GM18499 (cell line): ENCODE data around the gene RIPOR2.
"Not testable (repeated sequence)": the region's sequence is repeated elsewhere in the genome, so short reads cannot be mapped to it uniquely, and the experiment has no call there.

Source experiments
- ATAC-seq: cut with Tn5 transposase; IDR thresholded peaks from one replicate; pipeline ENCODE4 v1.9.1; 2021; ENCODE audit warnings: moderate number of reproducible peaks; ENCODE audit not compliant: insufficient read depth, unreplicated experiment

RIPOR2 gene

DNA sequence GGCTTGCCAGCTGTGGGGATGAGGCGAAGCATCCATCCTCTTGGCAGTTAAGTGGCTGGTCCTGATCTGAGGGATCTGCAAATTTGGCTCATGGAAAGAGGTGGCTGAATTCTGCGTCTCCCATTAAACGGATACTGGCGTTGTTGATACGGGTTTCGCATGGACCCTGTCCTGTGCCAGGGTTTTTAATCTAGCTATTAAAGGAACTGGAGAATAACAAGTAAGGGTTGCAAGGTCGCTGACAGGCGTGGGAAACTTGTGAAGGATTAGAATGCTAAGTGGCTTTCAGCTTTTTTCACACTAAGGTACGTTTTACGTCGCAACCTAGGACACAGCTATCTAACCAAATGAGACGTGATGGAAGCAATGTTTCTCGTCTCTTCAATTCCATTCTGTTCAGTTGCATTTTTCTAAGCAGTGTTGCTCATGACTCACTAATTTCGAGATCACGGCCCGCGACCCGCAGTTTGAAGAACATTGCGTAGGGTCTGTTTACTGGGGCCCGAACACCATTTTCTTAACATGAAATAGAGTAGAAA lies 160.2 kb downstream of the RIPOR2 start:
- peak; percentile 7 for ATAC-seq

GRCh38 chr6:24774696-24775519 lies 160.9 kb downstream of the RIPOR2 start, which contains the start of gene GMNN:
Gene GMNN, plus strand, starts transcription at chr6:24774937. Its CDS starts 2,310 bp downstream, at chr6:24777247.
- peak; percentile 75 for ATAC-seq

DNA sequence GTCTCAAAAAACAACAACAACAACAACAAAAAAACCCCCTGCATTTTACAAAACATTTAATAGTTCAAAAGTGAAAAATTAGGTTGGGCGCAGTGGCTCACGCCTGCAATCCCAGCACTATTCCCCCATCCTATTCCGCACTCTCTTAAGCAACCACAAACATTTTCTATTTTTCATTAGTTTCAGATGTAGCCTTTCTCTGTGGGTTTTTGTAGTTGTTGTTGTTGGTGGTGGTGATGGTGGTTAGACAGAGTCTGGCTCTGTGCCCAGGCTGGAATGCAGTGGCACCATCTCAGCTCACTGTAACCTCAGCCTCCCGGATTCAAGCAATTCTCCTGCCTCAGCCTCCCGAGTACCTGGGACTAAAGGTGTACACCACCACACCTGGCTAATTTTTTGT lies 167.4 kb downstream of the RIPOR2 start:
- no peak for ATAC-seq

DNA sequence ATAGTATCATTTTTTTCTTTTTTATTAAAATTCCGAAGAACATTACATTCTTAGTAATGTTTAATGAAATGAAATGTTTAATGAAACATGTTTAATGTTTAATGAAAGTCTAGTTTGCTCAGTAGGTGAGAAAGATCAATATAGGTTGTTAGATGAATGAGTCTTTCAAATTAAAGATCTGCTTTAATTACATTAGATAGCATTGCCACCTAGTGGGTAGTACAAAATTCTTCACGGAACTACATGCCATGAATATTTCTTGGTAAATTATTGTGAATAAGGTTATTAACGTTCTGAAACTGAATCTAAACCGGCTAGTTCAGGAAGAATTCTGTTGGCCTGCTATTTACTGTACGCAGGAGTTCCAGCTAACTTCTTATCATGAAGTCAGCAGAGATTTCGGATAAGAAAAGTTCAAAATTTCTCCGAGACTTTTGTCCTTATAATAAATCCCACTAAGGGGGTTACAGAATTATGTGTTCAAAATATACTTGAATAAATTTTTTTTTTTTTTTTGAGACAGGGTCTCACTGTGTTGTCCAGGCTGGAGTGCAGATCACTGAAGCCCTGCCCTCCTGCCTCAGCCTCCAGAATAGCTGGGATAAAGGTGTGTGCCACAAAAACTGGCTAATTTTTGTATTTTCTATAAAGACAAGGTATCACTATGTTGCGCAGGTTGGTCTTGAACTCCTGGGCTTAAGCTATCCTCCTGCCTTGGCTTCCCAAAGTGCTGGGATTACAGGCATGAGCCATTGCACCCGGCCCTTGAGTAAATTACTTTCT lies 168.9 kb downstream of the RIPOR2 start:
- ATAC-seq, result no peak

- ATAC-seq, result not testable (repeated sequence)
Observed at GRCh38 chr6:24765968-24766367, 169.8 kb downstream of the RIPOR2 start.

- ATAC-seq, result not testable (repeated sequence)
Observed at GRCh38 chr6:24764833-24765828, 170.6 kb downstream of the RIPOR2 start.

- no peak for ATAC-seq
Observed at GRCh38 chr6:24763578-24763977, 172.2 kb downstream of the RIPOR2 start.

DNA sequence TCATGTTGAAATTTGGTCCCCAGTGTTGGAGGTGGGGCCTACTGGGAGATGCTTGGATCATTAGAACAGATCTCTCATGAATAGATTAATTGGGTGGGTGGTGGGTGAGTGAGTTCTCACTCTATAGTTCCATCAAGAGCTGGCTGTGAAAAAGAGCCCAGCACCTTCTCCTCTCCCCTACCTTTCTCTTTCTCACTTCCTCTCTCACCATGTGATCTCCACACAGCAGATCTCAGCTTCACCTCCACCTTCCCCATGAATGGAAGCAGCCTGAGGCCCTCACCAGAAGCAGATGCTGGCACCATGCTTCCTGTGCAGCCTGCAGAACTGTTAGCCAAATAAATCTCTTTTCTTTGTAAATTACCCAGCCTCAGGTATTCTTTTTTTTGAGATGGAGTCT lies 173.9 kb downstream of the RIPOR2 start:
- ATAC-seq, result no peak

- no peak for ATAC-seq
Observed at GRCh38 chr6:24761193-24761835, 174.4 kb downstream of the RIPOR2 start.

DNA sequence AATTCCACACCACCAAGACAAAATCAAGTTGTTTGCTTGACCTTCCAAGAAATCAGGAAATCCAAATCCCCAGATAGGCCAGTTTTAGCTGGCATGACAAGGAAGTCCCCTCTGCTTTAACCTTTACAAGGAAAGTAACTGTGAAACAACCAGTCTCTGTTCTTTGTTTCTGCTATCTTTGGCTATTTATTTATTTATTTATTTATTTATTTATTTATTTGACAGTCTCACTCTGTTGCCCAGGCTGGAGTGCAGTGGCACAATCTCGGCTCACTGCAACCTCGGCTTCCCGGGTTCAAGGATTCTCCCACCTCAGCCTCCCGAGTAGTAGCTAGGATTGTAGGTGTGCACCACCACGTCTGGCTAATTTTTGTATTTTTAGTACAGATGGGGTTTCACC lies 175.6 kb downstream of the RIPOR2 start:
- ATAC-seq, result no peak

DNA sequence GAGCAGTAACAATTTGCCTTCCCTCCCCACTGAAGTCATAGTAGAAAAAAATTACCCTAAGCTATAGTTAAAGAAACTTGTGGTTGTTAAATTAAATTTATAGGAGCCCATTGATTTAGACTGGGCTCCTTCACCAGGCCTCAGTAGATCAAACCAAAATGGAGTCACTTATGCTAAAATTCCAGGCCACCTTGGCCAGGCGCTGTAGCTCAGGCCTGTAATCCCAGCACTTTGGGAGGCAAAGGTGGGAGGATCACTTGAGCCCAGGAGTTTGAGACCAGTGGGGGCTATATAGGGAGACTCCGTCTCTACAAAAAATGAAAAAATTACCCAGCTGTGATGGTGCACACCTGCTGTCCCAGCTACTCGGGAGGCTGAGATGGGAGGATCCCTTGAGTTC lies 176.0 kb downstream of the RIPOR2 start:
- ATAC-seq, result no peak

- no peak for ATAC-seq
Observed at GRCh38 chr6:24757611-24758010, 178.1 kb downstream of the RIPOR2 start.

GRCh38 chr6:24755279-24755678 lies 180.5 kb downstream of the RIPOR2 start:
- no peak for ATAC-seq

DNA sequence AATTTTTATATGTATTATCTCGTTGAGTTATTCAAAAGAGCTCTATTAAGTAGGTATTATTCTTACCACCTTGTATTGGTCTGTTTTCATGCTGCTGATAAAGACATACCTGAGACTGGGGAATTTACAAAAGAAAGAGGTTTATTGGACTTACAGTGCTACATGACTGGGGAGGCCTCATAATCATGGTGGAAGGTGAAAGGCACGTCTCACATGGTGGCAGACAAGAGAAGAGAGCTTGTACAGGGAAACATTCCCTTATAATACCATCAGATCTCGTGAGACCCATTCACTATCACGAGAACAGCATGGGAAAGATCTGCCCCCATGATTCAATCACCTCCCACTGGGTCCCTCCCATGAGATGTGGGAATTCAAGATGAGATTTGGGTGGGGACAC lies 181.4 kb downstream of the RIPOR2 start:
- ATAC-seq, result not testable (repeated sequence)
